ENCODE measurements around the gene LYPD6B.

The LYPD6B gene

DNA sequence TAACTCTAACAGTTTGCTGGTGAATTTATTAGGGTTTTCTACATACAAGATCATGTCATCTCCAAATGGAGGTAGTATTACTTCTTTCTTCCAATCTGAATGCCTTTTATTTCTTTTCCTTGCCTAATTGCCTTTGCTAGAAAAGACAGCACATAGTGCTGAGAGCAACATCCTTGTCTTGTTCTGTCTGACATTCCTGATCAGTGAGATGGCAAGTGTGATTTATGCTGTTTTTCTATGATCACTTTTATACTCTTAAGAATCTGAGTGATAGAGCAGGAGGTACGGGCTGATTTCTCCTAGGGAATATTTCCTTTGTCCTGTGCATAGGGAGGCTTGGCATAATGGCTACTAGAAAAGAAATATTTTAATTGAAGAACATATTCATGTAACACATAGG, 17.3 kb downstream of the LYPD6B start:
- Histone ChIP-seq H3K4me3 (ENCODE audit: severe bottlenecking) (no peak overlapping the region), H3K27me3 (ENCODE audit: insufficient read depth, poor library complexity, severe bottlenecking) (no peaks in the 10 kb centered on the region), H3K36me3 (ENCODE audit: low read depth) (no peaks in the 10 kb centered on the region), H3K9me3 (ENCODE audit: severe bottlenecking) (no peaks in the 10 kb centered on the region), H3K4me1 (ENCODE audit: insufficient read depth, poor library complexity, severe bottlenecking) (peaks cover 4% of the 10 kb centered on the region), H3K27ac (ENCODE audit: poor library complexity, severe bottlenecking) (no peak overlapping the region)
- DNase-seq (ENCODE audit: low spot score) (no peak), ATAC-seq (ENCODE audit: low read depth) (peak; percentile 68)
- TF ChIP-seq, protein P1, sequence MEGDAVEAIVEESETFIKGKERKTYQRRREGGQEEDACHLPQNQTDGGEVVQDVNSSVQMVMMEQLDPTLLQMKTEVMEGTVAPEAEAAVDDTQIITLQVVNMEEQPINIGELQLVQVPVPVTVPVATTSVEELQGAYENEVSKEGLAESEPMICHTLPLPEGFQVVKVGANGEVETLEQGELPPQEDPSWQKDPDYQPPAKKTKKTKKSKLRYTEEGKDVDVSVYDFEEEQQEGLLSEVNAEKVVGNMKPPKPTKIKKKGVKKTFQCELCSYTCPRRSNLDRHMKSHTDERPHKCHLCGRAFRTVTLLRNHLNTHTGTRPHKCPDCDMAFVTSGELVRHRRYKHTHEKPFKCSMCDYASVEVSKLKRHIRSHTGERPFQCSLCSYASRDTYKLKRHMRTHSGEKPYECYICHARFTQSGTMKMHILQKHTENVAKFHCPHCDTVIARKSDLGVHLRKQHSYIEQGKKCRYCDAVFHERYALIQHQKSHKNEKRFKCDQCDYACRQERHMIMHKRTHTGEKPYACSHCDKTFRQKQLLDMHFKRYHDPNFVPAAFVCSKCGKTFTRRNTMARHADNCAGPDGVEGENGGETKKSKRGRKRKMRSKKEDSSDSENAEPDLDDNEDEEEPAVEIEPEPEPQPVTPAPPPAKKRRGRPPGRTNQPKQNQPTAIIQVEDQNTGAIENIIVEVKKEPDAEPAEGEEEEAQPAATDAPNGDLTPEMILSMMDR (IDR thresholded peaks at IDR 0.05; ENCODE audit: poor library complexity, severe bottlenecking) = no peak

DNA sequence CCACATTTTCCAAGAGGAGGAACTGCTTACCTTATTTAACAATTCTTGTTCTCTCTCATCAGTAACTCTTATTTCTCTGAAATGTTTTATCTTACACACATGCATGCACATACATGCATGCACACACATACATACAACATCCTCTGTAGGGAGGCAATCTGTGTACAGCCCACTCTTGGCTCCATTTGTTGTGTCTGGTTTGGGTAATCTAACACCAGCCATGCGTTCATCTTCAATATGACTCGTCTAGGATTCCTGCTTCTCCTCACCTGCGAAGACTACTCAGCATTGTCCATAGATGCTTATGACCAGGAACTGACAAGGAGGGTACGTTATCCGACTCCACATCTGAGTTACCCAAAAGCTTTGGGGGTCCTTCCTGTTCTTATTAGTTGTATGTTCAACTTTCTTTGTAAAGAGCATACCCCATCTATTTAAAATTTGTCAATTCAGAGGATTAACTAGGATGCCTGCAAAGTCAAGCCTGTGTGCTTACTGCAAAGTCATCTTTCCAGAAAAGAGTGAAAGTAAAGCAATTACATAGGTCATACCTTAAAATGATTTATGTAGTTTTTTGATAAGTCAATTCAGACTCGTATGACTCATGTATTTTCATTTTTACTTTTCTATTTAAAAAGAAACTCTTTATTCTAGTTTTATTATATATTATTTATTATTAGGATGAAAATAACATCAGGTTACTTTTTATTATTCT, 18.2 kb downstream of the LYPD6B start:
- Histone ChIP-seq H3K4me3 (ENCODE audit: severe bottlenecking) (no peak overlapping the region), H3K27ac (ENCODE audit: poor library complexity, severe bottlenecking) (no peak overlapping the region), H3K4me1 (ENCODE audit: insufficient read depth, poor library complexity, severe bottlenecking) (peaks cover 4% of the 10 kb centered on the region), H3K36me3 (ENCODE audit: low read depth) (no peaks in the 10 kb centered on the region), H3K27me3 (ENCODE audit: insufficient read depth, poor library complexity, severe bottlenecking) (no peaks in the 10 kb centered on the region), H3K9me3 (ENCODE audit: severe bottlenecking) (no peaks in the 10 kb centered on the region)
- TF ChIP-seq, protein P1 (IDR thresholded peaks at IDR 0.05; ENCODE audit: poor library complexity, severe bottlenecking) = no peak
- ATAC-seq (ENCODE audit: low read depth) (peak; percentile 48; the same call in 1 of the 3 replicates), DNase-seq (ENCODE audit: low spot score) (no peak)

DNA sequence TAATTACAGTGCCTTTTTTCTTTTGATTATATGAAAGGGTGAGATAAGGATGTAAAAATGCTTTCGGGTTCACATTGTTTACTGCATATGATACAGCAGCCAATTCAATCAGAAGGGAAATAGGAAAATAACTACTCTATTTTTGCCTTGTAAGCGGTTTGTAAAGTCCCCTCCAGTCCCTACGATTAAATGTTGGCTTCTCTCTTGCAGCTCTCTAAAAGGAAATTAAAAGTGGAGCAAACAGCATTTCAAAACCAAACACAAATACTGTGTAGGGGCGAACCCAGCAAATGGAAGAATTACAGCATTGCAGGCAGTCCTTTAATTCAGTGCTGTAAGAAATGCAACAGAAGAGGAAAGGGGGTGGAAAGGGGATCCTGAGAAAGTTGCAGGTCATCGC, 18.9 kb downstream of the LYPD6B start:
- no peaks in the 10 kb centered on the region for H3K36me3 ChIP-seq (ENCODE audit: low read depth)
- H3K27ac ChIP-seq (ENCODE audit: poor library complexity, severe bottlenecking) = no peak overlapping the region
- DNase-seq (ENCODE audit: low spot score) (no peak), ATAC-seq (ENCODE audit: low read depth) (no peak)
- TF ChIP-seq, protein P1 (IDR thresholded peaks at IDR 0.05; ENCODE audit: poor library complexity, severe bottlenecking) = no peak
- no peak overlapping the region for H3K4me3 ChIP-seq (ENCODE audit: severe bottlenecking)
- H3K4me1 ChIP-seq (ENCODE audit: insufficient read depth, poor library complexity, severe bottlenecking) = peaks cover 4% of the 10 kb centered on the region
- no peaks in the 10 kb centered on the region for H3K27me3 ChIP-seq (ENCODE audit: insufficient read depth, poor library complexity, severe bottlenecking)
- H3K9me3 ChIP-seq (ENCODE audit: severe bottlenecking) = no peaks in the 10 kb centered on the region

DNA sequence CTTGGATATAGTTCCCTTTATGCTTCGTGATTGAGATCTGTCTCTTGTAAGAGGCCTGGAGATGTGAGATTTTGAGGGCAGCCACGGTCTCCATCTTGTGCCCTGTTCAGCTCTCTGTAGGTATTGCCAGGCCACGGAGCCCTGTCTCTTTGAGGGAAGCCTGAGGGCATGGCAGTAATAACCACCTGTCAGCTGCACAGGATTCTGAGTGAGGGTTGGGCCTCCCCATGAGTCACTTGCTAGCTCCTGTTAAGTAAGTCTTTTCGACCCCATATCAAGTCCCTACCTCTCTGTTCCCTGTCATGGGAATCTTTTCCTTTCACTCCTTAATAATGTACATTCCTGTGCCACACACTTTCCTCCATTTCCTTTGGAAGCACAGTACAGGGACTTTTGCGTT, 20.4 kb downstream of the LYPD6B start:
- H3K9me3 ChIP-seq (ENCODE audit: severe bottlenecking) = no peaks in the 10 kb centered on the region
- H3K4me1 ChIP-seq (ENCODE audit: insufficient read depth, poor library complexity, severe bottlenecking) = peaks cover 4% of the 10 kb centered on the region
- H3K27ac ChIP-seq (ENCODE audit: poor library complexity, severe bottlenecking) = no peak overlapping the region
- no peaks in the 10 kb centered on the region for H3K27me3 ChIP-seq (ENCODE audit: insufficient read depth, poor library complexity, severe bottlenecking)
- H3K36me3 ChIP-seq (ENCODE audit: low read depth) = no peaks in the 10 kb centered on the region
- TF ChIP-seq, protein P1 (IDR thresholded peaks at IDR 0.05; ENCODE audit: poor library complexity, severe bottlenecking) = no peak
- DNase-seq (ENCODE audit: low spot score) (no peak), ATAC-seq (ENCODE audit: low read depth) (no peak)
- no peak overlapping the region for H3K4me3 ChIP-seq (ENCODE audit: severe bottlenecking)

DNA sequence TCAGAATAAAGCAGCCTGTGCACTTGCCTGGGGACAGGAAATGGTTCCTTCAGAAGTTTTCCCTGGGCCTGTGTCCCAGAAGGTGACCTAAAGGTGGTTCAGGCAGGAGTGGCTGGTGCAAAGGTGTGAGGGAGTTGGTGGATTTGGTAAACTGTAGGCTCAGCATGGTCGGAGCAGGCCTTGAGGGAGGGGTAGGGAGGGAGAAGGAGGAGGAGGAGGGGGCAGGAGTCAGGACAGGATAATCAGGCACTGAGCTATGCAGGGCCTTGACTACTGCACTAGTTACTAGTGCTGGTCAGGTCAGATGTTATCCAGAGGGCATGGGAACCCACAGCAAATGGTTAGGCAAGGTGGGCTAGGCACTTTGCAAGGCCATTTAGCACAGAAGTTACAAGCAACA, 21.3 kb downstream of the LYPD6B start:
- Histone ChIP-seq H3K9me3 (ENCODE audit: severe bottlenecking) (no peaks in the 10 kb centered on the region), H3K27me3 (ENCODE audit: insufficient read depth, poor library complexity, severe bottlenecking) (no peaks in the 10 kb centered on the region), H3K4me1 (ENCODE audit: insufficient read depth, poor library complexity, severe bottlenecking) (peaks cover 4% of the 10 kb centered on the region), H3K27ac (ENCODE audit: poor library complexity, severe bottlenecking) (no peak overlapping the region), H3K4me3 (ENCODE audit: severe bottlenecking) (no peak overlapping the region), H3K36me3 (ENCODE audit: low read depth) (no peaks in the 10 kb centered on the region)
- TF ChIP-seq, protein P1 (IDR thresholded peaks at IDR 0.05; ENCODE audit: poor library complexity, severe bottlenecking) = no peak
- DNase-seq (ENCODE audit: low spot score) = no peak
- no peak for ATAC-seq (ENCODE audit: low read depth)
